K562 (cell line): Measurements from ENCODE around the gene ZMYND8. TPM values are rescaled to one million over a fixed set of nuclear protein-coding genes. Genes with fewer than 3 reads are reported as not detected.
A peak's percentile ranks its signal among the peaks of the same experiment; 100 is the strongest.

Experiments
- CBX1 ChIP-seq: sonication (generic); IDR thresholded peaks from 2 replicates; pipeline ENCODE4 v1.6.1; 2016; ENCODE audit warnings: antibody characterized with exemption, low read depth, mild to moderate bottlenecking
- MXI1 ChIP-seq: IDR thresholded peaks from 2 replicates; pipeline ENCODE4 v1.6.1; 2011; ENCODE audit warnings: low read depth, mild to moderate bottlenecking, improper control_type of control experiment, low read length
- MYNN ChIP-seq, 2 experiments: sonication (generic); formaldehyde crosslinking in 1 of 2; IDR thresholded peaks; 2 replicates each; pipeline versions ENCODE4 v1.5.0 to v1.6.1; 2016 to 2020; ENCODE audit warnings: antibody characterized with exemption in 1 of 2, missing genetic modification reagents in 1 of 2
- OTX1 ChIP-seq: fragments of 450-650 bp; formaldehyde crosslinking; IDR thresholded peaks from 2 replicates; pipeline ENCODE4 v1.4.0; 2022; ENCODE audit warnings: mild to moderate bottlenecking
- TEAD4 ChIP-seq, 2 experiments: sonication (generic) in 1 of 2; formaldehyde crosslinking in 1 of 2; IDR thresholded peaks; 2 replicates each; pipeline versions ENCODE4 v1.6.1 to v1.8.0; 2012 to 2022; ENCODE audit warnings: borderline replicate concordance in 1 of 2, inconsistent platforms in 1 of 2, low read length in 1 of 2, mild to moderate bottlenecking in 1 of 2, missing genetic modification reagents in 1 of 2
- XRCC3 ChIP-seq: fragments of 450-650 bp; IDR thresholded peaks from 2 replicates; pipeline ENCODE4 v1.6.1; 2017; ENCODE audit warnings: mild to moderate bottlenecking, moderate library complexity
- ZBTB11 ChIP-seq, 3 experiments: fragments of 200-800 bp in 1 of 3; fragments of 250-450 bp in 1 of 3; fragments of 450-650 bp in 1 of 3; sonication (Bioruptor Pico) in 1 of 3; sonication (Bioruptor generic) in 1 of 3; formaldehyde crosslinking in 1 of 3; IDR thresholded peaks; 2 replicates each; pipeline versions ENCODE4 v1.6.1 to v1.8.0; 2016 to 2022; ENCODE audit warnings: mild to moderate bottlenecking in 2 of 3, missing genetic modification characterization in 2 of 3, missing compliant biosample characterization in 1 of 3, moderate library complexity in 1 of 3
- ZNF76 ChIP-seq: fragments of 250-450 bp; sonication (Bioruptor Pico); IDR thresholded peaks from 2 replicates; pipeline ENCODE4 v1.4.0; 2020; ENCODE audit warnings: mild to moderate bottlenecking, moderate library complexity, borderline replicate concordance
- polyA plus RNA-seq, 8 experiments: library from polyadenylated mRNA; depleted of rRNA in 4 of 8; stranded (reverse) in 5 of 8; unstranded in 3 of 8; fragments of >200 nt; fragmentation: Nextera tagmentation in 2 of 8; fragmentation: Illumina TruSeq in 1 of 8; extraction: Ambion mirVana in 2 of 8; extraction: Trizol in 1 of 8; gene quantifications; 2 replicates each; pipeline versions ENCODE4 v1.2.1 to v1.2.3, GENCODE V29; 2011 to 2014; ENCODE audit warnings: inconsistent platforms in 1 of 8, missing spikeins in 1 of 8
- total RNA-seq, 7 experiments: library from RNA; depleted of rRNA in 6 of 7; stranded (reverse); fragments of >200 nt in 6 of 7; fragmentation: Illumina TruSeq in 2 of 7; extraction: Trizol in 2 of 7; gene quantifications; 2 replicates each; pipeline versions ENCODE4 v1.2.1 to v1.2.3, GENCODE V29; 2011 to 2021; ENCODE audit warnings: low replicate concordance in 1 of 7
- TF ChIP-seq, protein P1 (sequence below): fragments of 450-650 bp; IDR thresholded peaks from 2 replicates; pipeline ENCODE4 v1.6.1; 2018; ENCODE audit warnings: mild to moderate bottlenecking, low read depth; ENCODE audit not compliant: partially characterized antibody
- TF ChIP-seq, protein P2 (sequence below): fragments of 250-450 bp; sonication (Bioruptor Pico); IDR thresholded peaks from 2 replicates; pipeline ENCODE4 v1.5.0; 2020; ENCODE audit warnings: mild to moderate bottlenecking
- TF ChIP-seq, protein P3 (sequence below), 2 experiments: fragments of 200-800 bp in 1 of 2; sonication (Bioruptor generic) in 1 of 2; sonication (generic) in 1 of 2; formaldehyde crosslinking in 1 of 2; IDR thresholded peaks in 1 of 2; conservative IDR thresholded peaks in 1 of 2; 2 replicates each; pipeline versions ENCODE4 v1.5.0 to v1.6.1; 2016 to 2020; ENCODE audit warnings: missing compliant biosample characterization in 1 of 2, missing genetic modification characterization in 1 of 2, missing genetic modification reagents in 1 of 2

ZMYND8 gene
- total and polyA plus RNA-seq, 9 of the 15 experiments (the other 6 are each of a cell fraction or from before 2014, with no cell fraction given), result 31.8 to 148 (median 71.9) TPM

GRCh38 chr20:47400685-47401084 lies 44.2 kb upstream of the ZMYND8 start (continued):
- TF ChIP-seq, protein P1, sequence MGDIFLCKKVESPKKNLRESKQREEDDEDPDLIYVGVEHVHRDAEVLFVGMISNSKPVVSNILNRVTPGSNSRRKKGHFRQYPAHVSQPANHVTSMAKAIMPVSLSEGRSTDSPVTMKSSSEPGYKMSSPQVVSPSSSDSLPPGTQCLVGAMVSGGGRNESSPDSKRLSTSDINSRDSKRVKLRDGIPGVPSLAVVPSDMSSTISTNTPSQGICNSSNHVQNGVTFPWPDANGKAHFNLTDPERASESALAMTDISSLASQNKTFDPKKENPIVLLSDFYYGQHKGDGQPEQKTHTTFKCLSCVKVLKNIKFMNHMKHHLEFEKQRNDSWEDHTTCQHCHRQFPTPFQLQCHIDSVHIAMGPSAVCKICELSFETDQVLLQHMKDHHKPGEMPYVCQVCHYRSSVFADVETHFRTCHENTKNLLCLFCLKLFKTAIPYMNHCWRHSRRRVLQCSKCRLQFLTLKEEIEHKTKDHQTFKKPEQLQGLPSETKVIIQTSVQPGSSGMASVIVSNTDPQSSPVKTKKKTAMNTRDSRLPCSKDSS, result no peak
- TF ChIP-seq CBX1, result 0 out of 2 replicates have a peak, but pooled peaks have one; percentile 58
- TF ChIP-seq ZNF76 (CRISPR knock-in tag), result no peak
- no peak for TF ChIP-seq XRCC3
- no peak for TF ChIP-seq MYNN (IDR thresholded peaks at IDR 0.05)
- no peak for TF ChIP-seq MYNN (CRISPR knock-in tag; IDR thresholded peaks at IDR 0.05)
- no peak for TF ChIP-seq TEAD4 (IDR thresholded peaks at IDR 0.05; ENCODE audit: low read length)
- TF ChIP-seq TEAD4 (CRISPR knock-in tag; IDR thresholded peaks at IDR 0.05; ENCODE audit: borderline replicate concordance), result no peak
- TF ChIP-seq ZBTB11 (CRISPR knock-in tag; IDR thresholded peaks at IDR 0.05), result peak in 1 of 3 experiments; percentile 89; a peak in 2 of 6 replicates
- no peak for TF ChIP-seq MXI1
- TF ChIP-seq, protein P2, sequence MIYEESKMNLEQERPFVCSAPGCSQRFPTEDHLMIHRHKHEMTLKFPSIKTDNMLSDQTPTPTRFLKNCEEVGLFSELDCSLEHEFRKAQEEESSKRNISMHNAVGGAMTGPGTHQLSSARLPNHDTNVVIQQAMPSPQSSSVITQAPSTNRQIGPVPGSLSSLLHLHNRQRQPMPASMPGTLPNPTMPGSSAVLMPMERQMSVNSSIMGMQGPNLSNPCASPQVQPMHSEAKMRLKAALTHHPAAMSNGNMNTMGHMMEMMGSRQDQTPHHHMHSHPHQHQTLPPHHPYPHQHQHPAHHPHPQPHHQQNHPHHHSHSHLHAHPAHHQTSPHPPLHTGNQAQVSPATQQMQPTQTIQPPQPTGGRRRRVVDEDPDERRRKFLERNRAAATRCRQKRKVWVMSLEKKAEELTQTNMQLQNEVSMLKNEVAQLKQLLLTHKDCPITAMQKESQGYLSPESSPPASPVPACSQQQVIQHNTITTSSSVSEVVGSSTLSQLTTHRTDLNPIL (CRISPR knock-in tag), result no peak
- TF ChIP-seq OTX1 (CRISPR knock-in tag), result no peak
- TF ChIP-seq, protein P3, sequence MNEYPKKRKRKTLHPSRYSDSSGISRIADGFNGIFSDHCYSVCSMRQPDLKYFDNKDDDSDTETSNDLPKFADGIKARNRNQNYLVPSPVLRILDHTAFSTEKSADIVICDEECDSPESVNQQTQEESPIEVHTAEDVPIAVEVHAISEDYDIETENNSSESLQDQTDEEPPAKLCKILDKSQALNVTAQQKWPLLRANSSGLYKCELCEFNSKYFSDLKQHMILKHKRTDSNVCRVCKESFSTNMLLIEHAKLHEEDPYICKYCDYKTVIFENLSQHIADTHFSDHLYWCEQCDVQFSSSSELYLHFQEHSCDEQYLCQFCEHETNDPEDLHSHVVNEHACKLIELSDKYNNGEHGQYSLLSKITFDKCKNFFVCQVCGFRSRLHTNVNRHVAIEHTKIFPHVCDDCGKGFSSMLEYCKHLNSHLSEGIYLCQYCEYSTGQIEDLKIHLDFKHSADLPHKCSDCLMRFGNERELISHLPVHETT (CRISPR knock-in tag; conservative IDR thresholded peaks at IDR 0.05 in 1 of 2, IDR thresholded peaks at IDR 0.05 in 1 of 2), result no peak
